ENCODE results near the gene KCNQ5. TPM values are rescaled to one million over a fixed set of nuclear protein-coding genes. Genes with fewer than 3 reads are reported as not detected.

KCNQ5 gene
- total and polyA plus RNA-seq, 2 of the 8 experiments (the other 6 are each of a cell fraction or from before 2014, with no cell fraction given) = 0.83 to 1.2 TPM

GRCh38 chr6:73043446-73043845, 421.6 kb downstream of the KCNQ5 start (continued):
- no peak for TF ChIP-seq EP300 (IDR thresholded peaks at IDR 0.05; ENCODE audit: borderline replicate concordance in 1 of 2, low read depth in 2 of 2, low read length in 2 of 2)

All from H1 (cell line).